Left lung (tissue), 10 donors: ENCODE results near the gene SLC5A6. TPM values are rescaled to one million over a fixed set of nuclear protein-coding genes. Genes with fewer than 3 reads are reported as not detected.

Source experiments
- ATAC-seq: fragments of 200-7000 bp; cut with Tn5 transposase; one replicate; pipeline ENCODE4 v1.9.1; 2020; ENCODE audit warnings: moderate library complexity
- DNase-seq, 4 donors: peaks; one replicate each; pipeline ENCODE4 v3.0.0-alpha.2; 2013 to 2020
- H3K27ac ChIP-seq, 2 donors: fragments of 200-600 bp; sonication (generic) in 1 of 2; one replicate each; pipeline versions ENCODE4 v1.5.0 to v1.8.0; 2020 to 2021
- H3K27me3 ChIP-seq, 2 donors: fragments of 200-600 bp; sonication (generic) in 1 of 2; one replicate each; pipeline versions ENCODE4 v1.5.0 to v1.8.0; 2020 to 2021
- H3K36me3 ChIP-seq, 2 donors: fragments of 200-600 bp; sonication (generic) in 1 of 2; one replicate each; pipeline versions ENCODE4 v1.5.0 to v1.8.0; 2020 to 2021
- H3K4me1 ChIP-seq, 2 donors: fragments of 200-600 bp; one replicate each; pipeline ENCODE4 v1.8.0; 2021
- H3K4me3 ChIP-seq, 2 donors: fragments of 200-600 bp; sonication (generic) in 1 of 2; one replicate each; pipeline versions ENCODE4 v1.5.0 to v1.8.0; 2020 to 2021; ENCODE audit warnings: mild to moderate bottlenecking in 1 of 2
- H3K9me3 ChIP-seq, 2 donors: fragments of 200-600 bp; sonication (generic) in 1 of 2; one replicate each; pipeline versions ENCODE4 v1.5.0 to v1.8.0; 2020 to 2021
- intact Hi-C, 2 donors: fragments of 100-400 bp; cut with DNase I; formaldehyde crosslinking; loops; one replicate each; pipeline versions ENCODE4 v1.11.2 to v1.14.2; 2022
- polyA plus RNA-seq, 6 donors: library from polyadenylated mRNA; unstranded; fragments of 120-200 nt; gene quantifications; one replicate each; pipeline ENCODE4 v1.2.1, GENCODE V29; 2013; ENCODE audit not compliant: insufficient read length in 6 of 6
- total RNA-seq, 2 donors: library from RNA; stranded (reverse); fragmentation: NEBNext Ultra II Directional; extraction: Animal tissue kit (Norgen Biotek cat#: 25700); gene quantifications; one replicate each; pipeline ENCODE4 v1.2.1, GENCODE V29; 2021
- TF ChIP-seq, protein P1 (sequence below), 2 donors: fragments of 200-600 bp; sonication (generic) in 1 of 2; IDR thresholded peaks; one replicate each; pipeline versions ENCODE4 v1.5.0 to v1.8.0; 2021; ENCODE audit warnings: antibody characterized with exemption in 2 of 2
- donor health status: DM: no; HTN: yes; CAD: no.
- donor health status: DM: no; HTN: no; CAD: no.

The SLC5A6 gene
- total and polyA plus RNA-seq, 8 donors: 24.1 to 47.2 (median 31.7) TPM

DNA sequence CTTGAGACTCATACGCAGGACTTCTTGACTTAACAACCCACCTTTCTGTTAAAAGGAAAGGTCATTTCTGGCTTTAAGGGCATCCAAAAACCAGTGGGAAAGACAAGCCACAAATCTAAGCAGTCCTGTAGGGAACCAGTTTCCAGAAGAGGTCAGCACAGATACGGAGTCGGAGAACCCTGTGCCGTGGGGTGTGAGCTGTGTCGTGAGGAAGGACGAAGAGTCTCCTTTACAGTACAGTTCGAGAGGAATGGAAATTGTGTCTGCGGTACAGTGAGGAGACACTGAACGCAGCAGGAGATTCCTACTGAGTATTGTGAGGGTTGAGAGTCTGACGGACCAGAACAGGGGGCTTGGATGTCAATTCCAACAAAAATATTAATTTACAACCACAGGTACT, 33.0 kb upstream of the SLC5A6 start:
- H3K4me3 ChIP-seq: no peak overlapping the region
- intact Hi-C loops: no loop called here
- DNase-seq: no peak

DNA sequence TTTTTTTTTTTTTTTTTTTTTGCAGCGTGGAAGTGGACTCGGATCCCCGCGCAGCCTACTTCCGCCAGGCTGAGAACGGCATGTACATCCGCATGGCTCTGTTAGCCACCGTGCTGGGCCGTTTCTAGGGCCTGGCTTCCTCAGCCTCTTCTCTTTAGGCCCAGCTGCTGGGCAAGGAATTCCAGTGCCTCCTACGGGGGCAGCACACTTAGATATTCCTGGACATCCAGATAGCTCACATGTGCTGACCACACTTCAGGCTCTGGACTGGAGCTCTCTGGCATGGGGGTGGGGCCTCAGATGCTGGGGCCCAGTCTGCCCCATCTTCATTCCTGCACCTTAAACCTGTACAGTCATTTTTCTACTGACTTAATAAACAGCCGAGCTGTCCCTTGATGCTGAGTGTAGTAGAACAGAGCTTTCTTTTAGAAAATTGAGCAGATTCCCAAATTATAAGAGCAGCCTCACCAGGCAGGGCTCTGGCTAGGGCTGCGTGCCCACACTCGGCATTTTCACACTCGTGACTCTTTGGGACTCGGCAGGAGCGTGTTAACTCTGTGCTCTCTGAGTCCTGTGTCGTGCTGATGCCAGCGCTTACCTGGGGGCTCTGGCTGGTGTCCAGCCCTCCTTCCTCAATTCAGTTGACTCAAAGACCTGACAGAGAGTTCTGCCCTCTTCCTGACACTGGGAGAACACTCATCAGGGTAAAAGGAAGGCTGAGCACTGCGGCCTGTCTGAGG, 31.5 kb upstream of the SLC5A6 start:
- TF ChIP-seq, protein P1, sequence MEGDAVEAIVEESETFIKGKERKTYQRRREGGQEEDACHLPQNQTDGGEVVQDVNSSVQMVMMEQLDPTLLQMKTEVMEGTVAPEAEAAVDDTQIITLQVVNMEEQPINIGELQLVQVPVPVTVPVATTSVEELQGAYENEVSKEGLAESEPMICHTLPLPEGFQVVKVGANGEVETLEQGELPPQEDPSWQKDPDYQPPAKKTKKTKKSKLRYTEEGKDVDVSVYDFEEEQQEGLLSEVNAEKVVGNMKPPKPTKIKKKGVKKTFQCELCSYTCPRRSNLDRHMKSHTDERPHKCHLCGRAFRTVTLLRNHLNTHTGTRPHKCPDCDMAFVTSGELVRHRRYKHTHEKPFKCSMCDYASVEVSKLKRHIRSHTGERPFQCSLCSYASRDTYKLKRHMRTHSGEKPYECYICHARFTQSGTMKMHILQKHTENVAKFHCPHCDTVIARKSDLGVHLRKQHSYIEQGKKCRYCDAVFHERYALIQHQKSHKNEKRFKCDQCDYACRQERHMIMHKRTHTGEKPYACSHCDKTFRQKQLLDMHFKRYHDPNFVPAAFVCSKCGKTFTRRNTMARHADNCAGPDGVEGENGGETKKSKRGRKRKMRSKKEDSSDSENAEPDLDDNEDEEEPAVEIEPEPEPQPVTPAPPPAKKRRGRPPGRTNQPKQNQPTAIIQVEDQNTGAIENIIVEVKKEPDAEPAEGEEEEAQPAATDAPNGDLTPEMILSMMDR (IDR thresholded peaks at IDR 0.05): no peak
- H3K9me3 ChIP-seq: no peaks in the 10 kb centered on the region
- peaks cover 0 to 62% of the 10 kb centered on the region in 2 donors for H3K36me3 ChIP-seq
- no peak overlapping the region for H3K27ac ChIP-seq
- intact Hi-C loops: no loop called here
- no peak for DNase-seq
- no peaks in the 10 kb centered on the region for H3K4me1 ChIP-seq
- no peak for ATAC-seq
- H3K27me3 ChIP-seq: peaks cover 0 to 5% of the 10 kb centered on the region in 2 donors
- no peak overlapping the region for H3K4me3 ChIP-seq

More for the DNA sequence above, 33.0 kb upstream of the SLC5A6 start:
- ATAC-seq: no peak
- TF ChIP-seq, protein P1 (IDR thresholded peaks at IDR 0.05): no peak
- no peak overlapping the region for H3K27ac ChIP-seq
- H3K9me3 ChIP-seq: no peaks in the 10 kb centered on the region
- peaks cover 0 to 1% of the 10 kb centered on the region in 2 donors for H3K4me1 ChIP-seq
- H3K36me3 ChIP-seq: peaks cover 0 to 47% of the 10 kb centered on the region in 2 donors
- peaks cover 0 to 10% of the 10 kb centered on the region in 2 donors for H3K27me3 ChIP-seq

DNA sequence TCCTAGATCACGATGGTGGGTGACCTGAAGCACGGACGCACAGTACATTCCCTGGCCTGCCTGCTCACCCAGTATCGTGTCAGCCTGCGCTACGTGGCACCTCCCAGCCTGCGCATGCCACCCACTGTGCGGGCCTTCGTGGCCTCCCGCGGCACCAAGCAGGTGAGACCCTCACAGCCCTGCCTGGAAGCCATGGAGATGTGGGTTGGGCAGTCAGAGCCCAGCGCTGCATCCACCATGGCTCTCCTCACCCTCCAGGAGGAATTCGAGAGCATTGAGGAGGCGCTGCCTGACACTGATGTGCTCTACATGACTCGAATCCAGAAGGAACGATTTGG, 30.5 kb upstream of the SLC5A6 start:
- Histone ChIP-seq H3K4me1 (no peaks in the 10 kb centered on the region), H3K36me3 (peaks cover 0 to 72% of the 10 kb centered on the region in 2 donors), H3K4me3 (no peak overlapping the region), H3K9me3 (no peaks in the 10 kb centered on the region), H3K27me3 (no peaks in the 10 kb centered on the region), H3K27ac (no peak overlapping the region)
- TF ChIP-seq, protein P1 (IDR thresholded peaks at IDR 0.05): no peak
- DNase-seq (no peak), ATAC-seq (no peak)
- intact Hi-C loops: no loop called here

DNA sequence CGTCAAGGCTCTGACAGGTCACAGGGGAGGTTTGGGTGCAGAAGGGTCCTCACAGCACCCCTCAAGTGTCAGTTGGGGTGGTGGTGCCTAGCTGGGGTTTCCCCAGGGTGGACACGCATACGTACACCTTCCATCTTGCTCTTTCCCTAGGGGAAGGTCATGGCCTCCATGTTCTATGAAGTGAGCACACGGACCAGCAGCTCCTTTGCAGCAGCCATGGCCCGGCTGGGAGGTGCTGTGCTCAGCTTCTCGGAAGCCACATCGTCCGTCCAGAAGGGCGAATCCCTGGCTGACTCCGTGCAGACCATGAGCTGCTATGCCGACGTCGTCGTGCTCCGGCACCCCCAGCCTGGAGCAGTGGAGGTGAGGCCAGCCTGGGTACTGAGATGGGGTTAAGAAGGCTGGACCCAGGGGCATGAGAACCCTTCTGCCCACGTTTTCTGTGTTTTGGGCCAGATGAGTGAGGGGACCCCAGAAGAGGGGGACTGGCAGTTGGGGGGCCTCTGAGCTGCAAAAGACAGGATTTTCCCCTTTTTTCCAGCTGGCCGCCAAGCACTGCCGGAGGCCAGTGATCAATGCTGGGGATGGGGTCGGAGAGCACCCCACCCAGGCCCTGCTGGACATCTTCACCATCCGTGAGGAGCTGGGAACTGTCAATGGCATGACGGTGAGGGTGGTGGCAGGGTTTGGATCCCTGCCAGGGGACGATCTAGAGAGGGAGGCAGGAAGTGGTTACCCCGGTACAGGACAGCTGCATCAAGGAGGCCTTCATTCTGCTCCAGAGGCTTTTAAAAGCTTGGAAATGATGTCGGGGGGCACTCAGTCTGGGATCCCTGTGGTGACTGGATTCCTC, 29.9 kb upstream of the SLC5A6 start:
- H3K27me3 ChIP-seq: no peaks in the 10 kb centered on the region
- DNase-seq (no peak), ATAC-seq (no peak)
- no peak overlapping the region for H3K4me3 ChIP-seq
- intact Hi-C loops: no loop called here
- H3K4me1 ChIP-seq: no peaks in the 10 kb centered on the region
- peaks cover 0 to 78% of the 10 kb centered on the region in 2 donors for H3K36me3 ChIP-seq
- no peak overlapping the region for H3K27ac ChIP-seq
- H3K9me3 ChIP-seq: no peaks in the 10 kb centered on the region
- TF ChIP-seq, protein P1 (IDR thresholded peaks at IDR 0.05): no peak

DNA sequence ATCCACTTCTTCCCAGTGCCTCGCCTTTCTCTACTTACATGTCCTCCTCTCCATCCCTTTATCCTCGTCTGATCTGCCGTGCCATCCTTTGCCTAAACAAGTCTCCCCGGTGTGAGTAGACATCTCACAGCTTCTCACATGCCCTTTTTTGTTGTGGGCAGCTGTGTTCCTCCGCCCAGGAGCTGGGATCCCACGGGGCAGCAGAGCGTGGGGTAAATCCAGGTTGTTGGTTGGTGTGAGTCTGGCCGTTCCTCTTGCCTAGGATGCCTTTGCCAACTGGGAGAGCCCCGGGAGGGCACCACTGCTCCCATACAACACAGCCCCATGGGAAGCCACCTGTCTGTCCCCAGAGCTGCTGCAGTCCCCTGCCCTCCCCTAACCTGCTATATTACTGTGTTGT, 28.3 kb upstream of the SLC5A6 start:
- H3K9me3 ChIP-seq: no peaks in the 10 kb centered on the region
- no peak overlapping the region for H3K27ac ChIP-seq
- no peaks in the 10 kb centered on the region for H3K27me3 ChIP-seq
- peaks cover 0 to 94% of the 10 kb centered on the region in 2 donors for H3K36me3 ChIP-seq
- DNase-seq (no peak), ATAC-seq (no peak)
- H3K4me1 ChIP-seq: no peaks in the 10 kb centered on the region
- TF ChIP-seq, protein P1 (IDR thresholded peaks at IDR 0.05): no peak
- intact Hi-C loops: no loop called here
- H3K4me3 ChIP-seq: no peak overlapping the region
